HepG2 (cell line): ENCODE results near the gene CSMD2. TPM values are rescaled to one million over a fixed set of nuclear protein-coding genes. Genes with fewer than 3 reads are reported as not detected.
A peak's percentile ranks its signal among the peaks of the same experiment; 100 is the strongest.

Source experiments
- AGO1 ChIP-seq: fragments of 200-400 bp; formaldehyde crosslinking; IDR thresholded peaks from 2 replicates; pipeline ENCODE4 v1.6.1; 2017; ENCODE audit warnings: mild to moderate bottlenecking, low read depth, low read length, moderate library complexity; ENCODE audit not compliant: poor library complexity, severe bottlenecking
- CHD2 ChIP-seq: IDR thresholded peaks from 2 replicates; pipeline ENCODE4 v1.6.1; 2011; ENCODE audit warnings: low read depth, low read length, improper control_type of control experiment
- DBP ChIP-seq: sonication (generic); formaldehyde crosslinking; IDR thresholded peaks from 2 replicates; pipeline ENCODE4 v1.4.0; 2020; ENCODE audit warnings: missing genetic modification reagents; ENCODE audit errors: not compliant biosample characterization
- GABPA ChIP-seq, 2 experiments: IDR thresholded peaks; 2 replicates each; pipeline ENCODE4 v1.6.1; 2011 to 2016; ENCODE audit warnings: low read depth in 2 of 2, low read length in 1 of 2, missing biosample characterization in 1 of 2, missing genetic modification characterization in 1 of 2
- GABPB1 ChIP-seq: IDR thresholded peaks from 2 replicates; pipeline ENCODE4 v1.6.1; 2016; ENCODE audit warnings: mild to moderate bottlenecking, missing genetic modification reagents, moderate library complexity, missing compliant biosample characterization
- GATAD1 ChIP-seq: IDR thresholded peaks from 2 replicates; pipeline ENCODE4 v1.6.1; 2016; ENCODE audit warnings: missing genetic modification reagents, missing compliant biosample characterization
- GATAD2A ChIP-seq: IDR thresholded peaks from 2 replicates; pipeline ENCODE4 v1.6.1; 2016
- HNRNPUL1 ChIP-seq: fragments of 200-400 bp; formaldehyde crosslinking; IDR thresholded peaks from 2 replicates; pipeline ENCODE4 v1.6.1; 2017; ENCODE audit warnings: low read depth, mild to moderate bottlenecking, low read length, moderate library complexity
- MIER3 ChIP-seq: IDR thresholded peaks from 2 replicates; pipeline ENCODE4 v1.6.1; 2016; ENCODE audit warnings: missing compliant biosample characterization, borderline replicate concordance
- MTF1 ChIP-seq: sonication (generic); formaldehyde crosslinking; IDR thresholded peaks from 2 replicates; pipeline ENCODE4 v1.5.0; 2020; ENCODE audit warnings: missing genetic modification reagents
- NFIC ChIP-seq: IDR thresholded peaks from 2 replicates; pipeline ENCODE4 v1.6.1; 2012; ENCODE audit warnings: mild to moderate bottlenecking, low read length, inconsistent platforms
- PCBP1 ChIP-seq: fragments of 200-400 bp; formaldehyde crosslinking; IDR thresholded peaks from 2 replicates; pipeline ENCODE4 v1.6.1; 2017; ENCODE audit warnings: mild to moderate bottlenecking, low read depth, low read length, borderline replicate concordance
- POLR2G ChIP-seq: fragments of 200-400 bp; formaldehyde crosslinking; IDR thresholded peaks from 2 replicates; pipeline ENCODE4 v1.6.1; 2018; ENCODE audit warnings: mild to moderate bottlenecking, low read depth, low read length, moderate library complexity
- TARDBP ChIP-seq: sonication (generic); formaldehyde crosslinking; IDR thresholded peaks from 2 replicates; pipeline ENCODE4 v1.8.0; 2022; ENCODE audit warnings: mild to moderate bottlenecking, missing genetic modification reagents
- ZNF263 ChIP-seq: sonication (generic); formaldehyde crosslinking; IDR thresholded peaks from 2 replicates; pipeline ENCODE4 v1.4.0; 2020; ENCODE audit warnings: missing genetic modification reagents
- ZNF549 ChIP-seq: sonication (generic); formaldehyde crosslinking; IDR thresholded peaks from 2 replicates; pipeline ENCODE4 v1.5.0; 2020; ENCODE audit warnings: missing genetic modification reagents
- ZNF558 ChIP-seq: sonication (generic); formaldehyde crosslinking; IDR thresholded peaks from 2 replicates; pipeline ENCODE4 v1.9.0; 2022; ENCODE audit warnings: mild to moderate bottlenecking, missing genetic modification reagents, borderline replicate concordance
- ZSCAN30 ChIP-seq: sonication (generic); formaldehyde crosslinking; IDR thresholded peaks from 2 replicates; pipeline ENCODE4 v1.5.0; 2020; ENCODE audit warnings: mild to moderate bottlenecking, missing genetic modification reagents
- polyA plus RNA-seq, 8 experiments: library from polyadenylated mRNA; depleted of rRNA in 3 of 8; stranded (reverse) in 7 of 8; unstranded in 1 of 8; fragments of >200 nt; fragmentation: Illumina TruSeq in 4 of 8; extraction: Trizol in 4 of 8; gene quantifications; 2 replicates each; pipeline versions ENCODE4 v1.2.1 to v1.2.3, GENCODE V29; 2011 to 2016; ENCODE audit warnings: low read depth in 4 of 8, missing spikeins in 1 of 8, mixed read lengths in 1 of 8; ENCODE audit not compliant: insufficient read depth in 1 of 8
- total RNA-seq, 5 experiments: library from RNA; depleted of rRNA; stranded (reverse); fragments of >200 nt; fragmentation: Illumina TruSeq; extraction: Trizol; gene quantifications; 2 replicates each; pipeline ENCODE4 v1.2.3, GENCODE V29; 2016; ENCODE audit warnings: low read depth in 1 of 5
- TF ChIP-seq, protein P1 (sequence below): sonication (generic); formaldehyde crosslinking; IDR thresholded peaks from 2 replicates; pipeline ENCODE4 v1.4.0; 2020; ENCODE audit warnings: mild to moderate bottlenecking, missing genetic modification reagents
- TF ChIP-seq, protein P2 (sequence below): IDR thresholded peaks from 2 replicates; pipeline ENCODE4 v1.6.1; 2016; ENCODE audit warnings: control low read depth

CSMD2 gene
- total and polyA plus RNA-seq, 2 of the 13 experiments (the other 11 are each of a cell fraction or from before 2014, with no cell fraction given) = not detected

DNA sequence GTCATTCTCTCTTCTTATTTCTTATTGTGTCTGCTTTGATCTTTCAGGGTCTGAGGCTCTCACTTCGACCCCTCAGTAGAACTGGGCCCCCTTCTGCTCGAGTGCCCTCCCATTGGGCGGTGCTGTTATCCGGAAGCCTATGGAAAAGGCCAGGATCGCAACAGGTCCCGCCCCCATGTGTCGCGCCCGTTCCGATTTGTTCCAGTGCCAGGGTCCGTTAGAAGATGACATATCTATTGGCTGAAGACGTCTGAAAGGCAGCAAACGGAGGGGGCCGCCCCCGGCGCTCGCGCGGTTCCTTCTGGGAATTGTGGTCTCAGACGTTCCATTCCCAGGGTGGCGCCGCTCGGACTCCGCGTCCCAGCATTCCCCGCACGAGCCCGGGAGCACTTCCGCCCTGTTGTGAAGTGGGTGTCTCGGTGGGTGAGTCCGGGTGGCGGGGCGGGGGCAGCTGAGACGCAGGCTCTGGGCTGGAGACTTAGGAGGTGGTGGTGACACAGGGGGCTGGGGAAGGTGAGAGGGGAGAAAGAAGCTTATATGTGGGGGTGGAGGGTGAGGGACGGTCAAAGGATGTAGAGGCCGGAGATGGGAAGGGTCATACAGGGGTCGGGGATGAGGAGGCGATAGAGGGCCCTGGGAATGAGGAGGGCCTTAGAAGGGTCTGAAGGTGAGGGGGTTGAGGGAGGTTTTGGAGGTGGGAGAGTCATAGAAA is 692.6 kb downstream of the CSMD2 start, which contains the start of gene ZSCAN20 (continued):
- TF ChIP-seq, protein P1, sequence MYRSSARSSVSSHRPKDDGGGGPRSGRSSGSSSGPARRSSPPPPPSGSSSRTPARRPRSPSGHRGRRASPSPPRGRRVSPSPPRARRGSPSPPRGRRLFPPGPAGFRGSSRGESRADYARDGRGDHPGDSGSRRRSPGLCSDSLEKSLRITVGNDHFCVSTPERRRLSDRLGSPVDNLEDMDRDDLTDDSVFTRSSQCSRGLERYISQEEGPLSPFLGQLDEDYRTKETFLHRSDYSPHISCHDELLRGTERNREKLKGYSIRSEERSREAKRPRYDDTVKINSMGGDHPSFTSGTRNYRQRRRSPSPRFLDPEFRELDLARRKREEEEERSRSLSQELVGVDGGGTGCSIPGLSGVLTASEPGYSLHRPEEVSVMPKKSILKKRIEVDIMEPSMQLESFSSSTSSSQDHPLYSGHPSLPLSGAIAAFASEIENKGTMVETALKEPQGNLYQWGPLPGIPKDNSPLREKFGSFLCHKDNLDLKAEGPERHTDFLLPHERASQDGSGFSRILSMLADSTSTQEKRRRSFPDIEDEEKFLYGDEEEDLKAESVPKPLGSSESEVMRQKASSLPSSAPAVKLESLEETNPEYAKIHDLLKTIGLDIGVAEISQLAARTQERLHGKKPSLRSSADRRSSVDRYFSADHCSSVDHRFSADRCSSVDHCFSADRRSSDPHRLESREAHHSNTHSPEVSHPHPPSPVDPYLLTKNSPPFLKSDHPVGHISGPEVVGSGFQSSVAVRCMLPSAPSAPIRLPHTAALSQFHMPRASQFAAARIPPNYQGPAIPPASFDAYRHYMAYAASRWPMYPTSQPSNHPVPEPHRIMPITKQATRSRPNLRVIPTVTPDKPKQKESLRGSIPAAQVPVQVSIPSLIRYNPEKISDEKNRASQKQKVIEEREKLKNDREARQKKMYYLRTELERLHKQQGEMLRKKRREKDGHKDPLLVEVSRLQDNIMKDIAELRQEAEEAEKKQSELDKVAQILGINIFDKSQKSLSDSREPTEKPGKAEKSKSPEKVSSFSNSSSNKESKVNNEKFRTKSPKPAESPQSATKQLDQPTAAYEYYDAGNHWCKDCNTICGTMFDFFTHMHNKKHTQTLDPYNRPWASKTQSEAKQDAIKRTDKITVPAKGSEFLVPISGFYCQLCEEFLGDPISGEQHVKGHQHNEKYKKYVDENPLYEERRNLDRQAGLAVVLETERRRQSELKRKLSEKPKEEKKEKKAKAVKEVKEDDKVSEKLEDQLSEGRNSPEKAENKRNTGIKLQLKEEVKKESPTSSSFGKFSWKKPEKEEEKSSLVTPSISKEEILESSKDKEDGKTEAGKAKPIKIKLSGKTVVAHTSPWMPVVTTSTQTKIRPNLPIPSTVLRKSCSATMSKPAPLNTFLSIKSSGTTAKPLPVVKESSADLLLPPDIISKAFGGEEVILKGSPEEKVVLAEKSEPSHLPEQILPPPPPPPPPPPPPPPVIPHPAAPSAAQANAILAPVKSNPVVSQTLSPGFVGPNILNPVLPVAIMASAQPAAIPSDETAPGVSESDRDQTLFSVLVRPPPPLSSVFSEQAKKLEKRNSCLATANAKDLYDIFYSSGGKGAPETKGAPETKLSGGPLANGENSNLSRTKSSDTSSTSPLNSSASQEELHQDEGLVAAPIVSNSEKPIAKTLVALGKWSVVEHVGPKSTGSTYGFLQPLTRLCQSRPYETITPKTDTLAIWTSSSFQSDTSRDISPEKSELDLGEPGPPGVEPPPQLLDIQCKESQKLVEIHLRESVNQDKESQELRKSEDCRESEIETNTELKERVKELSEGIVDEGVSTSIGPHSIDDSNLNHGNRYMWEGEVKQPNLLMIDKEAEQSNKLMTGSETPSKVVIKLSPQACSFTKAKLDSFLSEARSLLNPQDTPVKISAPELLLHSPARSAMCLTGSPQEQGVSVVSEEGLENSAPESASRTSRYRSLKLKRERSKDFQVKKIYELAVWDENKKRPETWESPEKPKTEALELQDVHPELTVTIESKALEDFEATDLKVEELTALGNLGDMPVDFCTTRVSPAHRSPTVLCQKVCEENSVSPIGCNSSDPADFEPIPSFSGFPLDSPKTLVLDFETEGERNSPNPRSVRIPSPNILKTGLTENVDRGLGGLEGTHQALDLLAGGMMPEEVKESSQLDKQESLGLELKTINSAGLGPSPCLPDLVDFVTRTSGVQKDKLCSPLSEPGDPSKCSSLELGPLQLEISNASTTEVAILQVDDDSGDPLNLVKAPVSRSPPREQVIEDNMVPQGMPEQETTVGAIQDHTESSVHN (CRISPR knock-in tag) = 0 out of 2 replicates have a peak, but pooled peaks have one; percentile 34
- no peak for TF ChIP-seq ZSCAN30 (CRISPR knock-in tag)
- TF ChIP-seq ZNF558 (CRISPR knock-in tag) = no peak
- TF ChIP-seq, protein P2, sequence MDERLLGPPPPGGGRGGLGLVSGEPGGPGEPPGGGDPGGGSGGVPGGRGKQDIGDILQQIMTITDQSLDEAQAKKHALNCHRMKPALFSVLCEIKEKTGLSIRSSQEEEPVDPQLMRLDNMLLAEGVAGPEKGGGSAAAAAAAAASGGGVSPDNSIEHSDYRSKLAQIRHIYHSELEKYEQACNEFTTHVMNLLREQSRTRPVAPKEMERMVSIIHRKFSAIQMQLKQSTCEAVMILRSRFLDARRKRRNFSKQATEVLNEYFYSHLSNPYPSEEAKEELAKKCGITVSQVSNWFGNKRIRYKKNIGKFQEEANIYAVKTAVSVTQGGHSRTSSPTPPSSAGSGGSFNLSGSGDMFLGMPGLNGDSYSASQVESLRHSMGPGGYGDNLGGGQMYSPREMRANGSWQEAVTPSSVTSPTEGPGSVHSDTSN (CRISPR knock-in tag) = peak; percentile 87
- peak; percentile 56 for TF ChIP-seq AGO1
- no peak for TF ChIP-seq CHD2
- peak; percentile 79 for TF ChIP-seq GABPA (IDR thresholded peaks at IDR 0.05; ENCODE audit: low read depth, low read length)
- TF ChIP-seq GABPA (CRISPR knock-in tag; IDR thresholded peaks at IDR 0.05; ENCODE audit: low read depth) = peak; percentile 95
- peak; percentile 38; the same call in 1 of the 2 replicates for TF ChIP-seq GATAD2A
- no peak for TF ChIP-seq HNRNPUL1
- no peak for TF ChIP-seq DBP
- TF ChIP-seq POLR2G = peak; percentile 76
- peak; percentile 86 for TF ChIP-seq GATAD1 (CRISPR knock-in tag)
- peak; percentile 98 for TF ChIP-seq GABPB1 (CRISPR knock-in tag)
- peak; percentile 40; the same call in 1 of the 2 replicates for TF ChIP-seq TARDBP (CRISPR knock-in tag)
- TF ChIP-seq ZNF263 (CRISPR knock-in tag) = 0 out of 2 replicates have a peak, but pooled peaks have one; percentile 32
- 0 out of 2 replicates have a peak, but pooled peaks have one; percentile 17 for TF ChIP-seq MIER3 (CRISPR knock-in tag)
- TF ChIP-seq MTF1 = no peak
- no peak for TF ChIP-seq ZNF549 (CRISPR knock-in tag)
- TF ChIP-seq PCBP1 = peak; percentile 93; the same call in 1 of the 2 replicates
- no peak for TF ChIP-seq NFIC
